ENCODE results near the gene ABTB1. TPM values are rescaled to one million over a fixed set of nuclear protein-coding genes. Genes with fewer than 3 reads are reported as not detected.

ABTB1 gene
- total RNA-seq: 10.9 and 16.7 TPM in 2 replicates

DNA sequence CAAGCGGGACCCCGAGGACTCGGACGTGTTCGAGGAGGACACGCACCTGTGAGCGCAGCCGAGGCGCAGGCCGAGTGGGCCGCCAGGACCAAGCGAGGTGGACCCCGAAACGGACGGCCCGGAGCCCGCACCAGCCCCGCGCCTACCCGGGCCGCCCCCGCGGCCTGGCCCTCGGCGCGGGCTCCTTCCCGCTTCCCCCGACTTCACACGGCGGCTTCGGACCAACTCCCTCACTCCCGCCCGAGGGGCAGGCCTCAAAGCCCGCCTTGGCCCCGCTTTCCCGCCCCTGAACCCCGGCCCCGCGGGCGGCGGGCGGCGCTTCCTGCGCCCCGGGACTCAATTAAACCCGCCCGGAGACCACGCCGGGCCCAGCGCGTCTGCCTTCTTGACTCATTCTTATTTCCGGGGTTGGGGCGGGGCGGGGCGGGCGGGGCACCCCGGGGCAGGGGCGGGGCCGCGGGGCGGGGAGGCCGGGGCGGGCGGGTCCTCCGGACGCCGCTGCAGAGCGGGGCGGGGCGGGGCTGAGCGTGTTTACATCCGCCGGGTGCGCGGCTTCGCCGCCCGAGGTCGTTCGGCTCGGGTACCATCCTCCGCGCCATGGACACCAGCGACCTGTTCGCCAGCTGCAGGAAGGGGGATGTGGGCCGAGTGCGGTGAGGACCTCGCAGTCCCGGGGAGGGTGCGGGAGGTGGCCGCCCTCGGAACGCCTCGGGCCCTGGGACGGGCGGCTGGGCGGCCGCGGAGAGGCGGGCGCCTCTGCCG is at the start of gene ABTB1:
ABTB1 (plus strand) TSS at position 524 of the 762 bp plus-strand sequence; CDS start at position 598, 74 bp downstream.
- DNase-seq (ENCODE audit: extremely low read depth, low read depth, low spot score): no peak

DNA sequence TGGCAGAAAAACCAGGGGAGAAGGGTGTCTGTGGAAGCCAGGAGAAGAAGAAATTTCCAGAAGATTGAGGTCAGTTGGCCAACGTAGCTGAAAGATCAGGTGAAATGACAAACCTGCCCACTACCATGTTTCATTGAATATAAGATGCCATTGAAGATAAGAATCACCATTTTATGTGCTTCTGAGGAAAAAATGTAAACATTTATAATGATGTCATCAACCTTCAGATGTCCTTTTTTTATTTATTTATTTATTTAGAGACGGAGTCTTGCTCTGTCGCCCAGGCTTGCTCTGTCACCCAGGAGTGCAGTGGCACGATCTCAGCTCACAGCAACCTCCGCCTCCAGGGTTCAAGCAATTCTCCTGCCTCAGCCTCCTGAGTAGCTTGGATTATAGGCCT is 48.7 kb upstream of the ABTB1 start:
- DNase-seq (ENCODE audit: extremely low read depth, low read depth, low spot score): no peak

DNA sequence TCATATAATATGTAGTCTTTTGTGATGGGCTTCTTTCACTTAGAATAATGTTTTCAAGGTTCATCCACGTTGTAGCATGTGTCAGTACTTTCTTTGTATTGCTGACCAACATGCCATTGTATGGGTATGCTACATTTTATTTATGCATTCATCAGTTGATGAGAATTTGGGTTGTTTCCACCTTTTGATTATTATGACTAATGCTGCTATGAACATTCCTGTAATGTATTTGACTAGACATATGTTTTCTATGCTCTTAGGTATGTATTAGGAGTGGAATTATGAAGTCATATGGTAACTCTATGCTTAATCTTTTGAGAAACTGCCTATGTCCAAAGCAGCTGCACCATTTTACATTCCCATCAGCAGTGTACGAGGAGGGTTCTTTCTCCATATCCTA is 46.9 kb upstream of the ABTB1 start:
- no peak for DNase-seq (ENCODE audit: extremely low read depth, low read depth, low spot score)

- DNase-seq (ENCODE audit: extremely low read depth, low read depth, low spot score): no peak
Observed at GRCh38 chr3:127628426-127628787, 44.3 kb upstream of the ABTB1 start.

DNA sequence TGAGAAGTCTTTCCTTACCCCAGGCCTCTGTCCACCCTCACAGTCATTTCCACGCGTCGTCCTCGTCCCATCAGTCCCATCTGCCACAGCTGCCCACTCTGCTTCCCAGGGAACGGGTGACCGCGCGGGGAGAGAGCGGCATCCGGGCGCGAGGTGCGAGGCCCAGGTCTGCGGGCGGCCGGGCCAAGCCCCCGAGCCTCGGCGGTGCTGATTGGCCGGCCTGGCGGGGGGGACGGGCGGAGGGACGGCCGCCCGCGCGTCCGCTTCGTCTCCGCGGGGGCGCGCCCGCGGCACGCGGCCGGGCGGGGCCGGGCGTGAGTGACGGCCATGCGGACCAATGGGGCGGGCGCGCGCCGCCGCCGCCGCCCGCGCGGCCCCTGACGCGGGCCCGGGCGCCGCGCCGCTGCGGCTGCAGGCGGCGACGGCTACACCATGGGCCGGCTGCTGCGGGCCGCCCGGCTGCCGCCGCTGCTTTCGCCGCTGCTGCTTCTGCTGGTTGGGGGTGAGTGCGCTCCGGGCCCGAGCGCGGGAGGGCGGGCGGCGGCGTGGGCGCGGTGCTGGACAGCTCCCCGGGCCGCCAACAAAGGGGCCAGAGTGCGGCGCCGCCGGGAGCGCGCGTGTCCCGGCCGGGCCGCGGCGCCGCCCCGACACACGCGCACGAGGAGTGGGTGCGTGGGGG is 43.8 kb upstream of the ABTB1 start, which contains the start of gene PODXL2:
PODXL2 (plus strand) TSS at position 398 of the 679 bp plus-strand sequence; CDS start at position 433, 35 bp downstream.
- no peak for DNase-seq (ENCODE audit: extremely low read depth, low read depth, low spot score)

DNA sequence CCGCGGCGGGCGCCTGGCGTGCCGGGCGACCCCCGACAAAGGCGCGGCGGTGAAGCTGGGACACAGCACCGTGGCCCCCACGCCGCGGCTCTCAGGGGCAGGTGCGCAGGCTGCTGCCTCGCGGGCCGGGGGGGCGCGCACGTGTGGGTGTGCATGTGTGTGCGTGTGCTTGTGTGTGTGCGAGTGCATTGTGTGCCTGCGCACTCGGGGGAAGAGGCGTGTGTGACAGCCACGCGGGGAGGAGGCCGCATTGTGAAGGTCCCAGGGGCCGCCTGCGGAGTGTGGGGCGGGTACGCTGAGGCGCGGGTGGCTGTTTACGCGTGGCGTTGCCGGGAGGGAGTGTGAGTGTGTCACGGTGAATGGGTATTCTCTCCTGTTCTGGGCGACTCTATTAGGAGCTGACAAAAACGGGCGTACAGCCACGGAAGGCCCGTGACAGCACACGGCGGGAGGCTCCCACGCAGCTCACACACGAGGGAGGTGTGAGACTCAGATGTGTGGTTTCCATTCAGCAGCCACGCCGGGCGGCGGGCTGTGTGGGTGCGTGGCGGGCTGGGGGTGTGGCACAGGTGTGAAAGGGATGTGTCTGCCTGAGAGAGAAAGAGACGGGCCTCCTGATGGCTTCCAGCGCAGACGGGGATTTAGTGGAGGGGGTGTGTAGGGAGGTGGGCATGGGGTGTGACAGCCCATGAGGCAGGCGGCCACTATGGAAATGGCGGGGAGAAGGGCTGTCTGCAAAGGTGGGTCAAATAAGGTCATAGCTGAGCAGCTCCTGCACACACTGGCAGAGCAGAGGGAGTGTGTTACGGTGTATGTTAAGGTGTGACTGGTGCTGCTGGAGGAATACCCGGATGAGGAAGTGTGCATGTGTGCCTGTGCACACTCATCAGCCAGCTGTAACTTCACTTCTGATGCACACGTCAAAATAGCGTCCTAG is 43.0 kb upstream of the ABTB1 start:
- no peak for DNase-seq (ENCODE audit: extremely low read depth, low read depth, low spot score)

DNA sequence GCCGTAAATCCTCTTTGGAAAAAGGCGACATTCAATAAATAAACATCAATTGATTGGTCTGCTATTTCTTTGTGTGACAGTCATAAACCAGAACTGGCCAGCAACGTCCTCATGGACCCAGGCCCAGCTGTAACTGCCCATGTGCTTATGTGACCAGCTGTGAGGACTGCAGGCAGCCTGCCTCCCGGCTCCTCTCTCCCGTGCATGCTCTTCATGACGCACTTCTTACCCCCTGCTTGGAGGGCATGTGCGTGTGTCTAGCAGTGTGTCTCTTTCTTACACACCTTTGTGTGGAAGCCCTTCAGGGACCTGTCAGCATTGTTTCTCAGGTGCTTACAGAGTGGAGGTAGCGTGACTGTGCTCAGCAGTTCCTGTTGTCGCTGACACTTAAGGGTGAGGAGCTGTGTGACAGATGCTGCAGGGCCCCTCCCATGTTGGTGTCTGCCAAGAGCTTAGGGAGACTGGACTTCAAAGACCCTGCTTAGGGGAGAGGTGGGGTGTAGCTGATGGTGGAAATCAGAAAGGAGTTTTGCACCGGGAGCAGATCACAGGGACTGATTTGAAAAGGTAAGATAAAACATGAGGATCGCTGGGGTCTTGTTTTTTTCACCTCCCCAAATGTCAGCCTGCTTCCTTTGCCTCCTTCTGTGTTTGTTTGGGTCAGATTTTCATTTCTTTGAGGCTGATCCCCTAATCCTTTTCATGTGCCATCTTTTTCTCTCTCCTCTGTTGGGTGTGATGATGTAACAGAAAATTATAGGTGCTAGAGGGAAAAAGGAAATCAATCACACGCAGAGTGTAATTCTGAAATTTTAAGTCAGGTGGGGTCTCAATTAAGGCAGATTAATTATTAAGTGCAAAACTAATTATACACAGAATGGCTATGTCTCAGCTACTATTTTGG is 41.7 kb upstream of the ABTB1 start:
- DNase-seq (ENCODE audit: extremely low read depth, low read depth, low spot score): no peak

- no peak for DNase-seq (ENCODE audit: extremely low read depth, low read depth, low spot score)
Observed at GRCh38 chr3:127632035-127632820, 40.5 kb upstream of the ABTB1 start.

- no peak for DNase-seq (ENCODE audit: extremely low read depth, low read depth, low spot score)
Observed at GRCh38 chr3:127634653-127635052, 38.1 kb upstream of the ABTB1 start.

DNA sequence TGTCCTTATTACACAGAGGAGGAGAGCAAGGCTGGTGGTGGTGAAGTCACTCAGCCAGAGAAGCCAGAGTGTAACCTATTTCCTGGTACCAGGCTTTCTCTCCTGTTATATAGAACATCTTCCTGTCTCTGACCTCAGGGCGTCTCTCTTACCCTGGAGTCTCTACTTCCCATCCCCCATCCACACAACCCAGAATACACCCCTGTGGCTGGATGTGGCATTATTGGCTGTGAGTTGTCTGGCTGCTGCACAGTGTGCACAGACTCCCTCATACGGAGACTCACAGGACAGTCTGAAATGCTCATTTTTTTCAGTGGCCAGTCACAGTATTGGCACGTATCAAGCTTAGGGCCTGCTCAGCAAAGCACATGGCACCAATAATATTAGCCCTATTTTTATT is 35.2 kb upstream of the ABTB1 start:
- no peak for DNase-seq (ENCODE audit: extremely low read depth, low read depth, low spot score)

GRCh38 chr3:127637971-127638370 is 34.8 kb upstream of the ABTB1 start:
- no peak for DNase-seq (ENCODE audit: extremely low read depth, low read depth, low spot score)

DNA sequence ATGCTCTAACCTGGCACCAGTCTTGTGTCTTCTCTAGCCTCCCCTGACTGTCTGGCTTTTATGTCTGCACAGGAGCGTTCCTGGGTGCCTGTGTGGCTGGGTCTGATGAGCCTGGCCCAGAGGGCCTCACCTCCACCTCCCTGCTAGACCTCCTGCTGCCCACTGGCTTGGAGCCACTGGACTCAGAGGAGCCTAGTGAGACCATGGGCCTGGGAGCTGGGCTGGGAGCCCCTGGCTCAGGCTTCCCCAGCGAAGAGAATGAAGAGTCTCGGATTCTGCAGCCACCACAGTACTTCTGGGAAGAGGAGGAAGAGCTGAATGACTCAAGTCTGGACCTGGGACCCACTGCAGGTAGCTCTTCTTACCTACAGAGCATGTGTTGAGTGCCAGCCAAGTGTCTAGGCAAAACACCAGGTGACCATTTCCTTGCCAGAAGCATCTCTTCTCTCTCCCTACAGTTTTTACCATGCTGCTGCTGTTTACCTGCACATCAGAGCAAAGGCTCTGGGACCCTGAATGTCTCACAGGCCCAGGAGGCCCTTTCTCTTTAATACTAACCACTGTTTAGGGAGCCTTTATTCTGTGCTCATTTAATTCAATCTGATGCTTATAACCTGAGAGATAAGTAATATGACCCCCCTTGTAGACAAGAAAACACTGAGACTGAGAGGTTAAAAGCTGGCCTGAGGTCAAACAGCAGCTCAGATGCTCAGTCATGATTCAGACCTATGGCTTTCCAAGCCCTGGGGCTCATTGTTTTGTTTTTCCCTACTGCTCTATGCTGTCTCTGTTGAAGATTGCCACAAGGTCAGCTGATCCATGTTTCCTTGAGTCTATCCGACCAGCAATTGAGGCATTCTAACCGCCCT is 33.3 kb upstream of the ABTB1 start:
- no peak for DNase-seq (ENCODE audit: extremely low read depth, low read depth, low spot score)

DNA sequence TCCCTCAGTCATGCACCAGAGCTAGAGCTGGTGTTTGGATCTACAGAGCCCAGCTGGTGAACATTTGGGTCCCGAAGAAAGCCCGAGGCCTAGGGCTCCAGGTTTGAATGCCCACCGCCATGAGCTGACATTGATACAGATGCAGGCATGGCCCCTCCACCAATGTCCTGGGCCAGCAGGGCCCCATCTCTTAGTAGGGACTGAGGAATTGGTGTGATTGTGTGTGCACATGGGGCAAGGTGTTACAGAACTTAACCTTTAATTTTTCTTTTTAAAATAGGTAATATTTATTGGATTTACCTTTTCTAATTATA is 32.8 kb upstream of the ABTB1 start:
- no peak for DNase-seq (ENCODE audit: extremely low read depth, low read depth, low spot score)

- DNase-seq (ENCODE audit: extremely low read depth, low read depth, low spot score): no peak
Observed at GRCh38 chr3:127644641-127645370, 27.9 kb upstream of the ABTB1 start.

- DNase-seq (ENCODE audit: extremely low read depth, low read depth, low spot score): no peak
Observed at GRCh38 chr3:127645371-127646015, 27.3 kb upstream of the ABTB1 start.

- DNase-seq (ENCODE audit: extremely low read depth, low read depth, low spot score): no peak
Observed at GRCh38 chr3:127646501-127647046, 26.2 kb upstream of the ABTB1 start.

DNA sequence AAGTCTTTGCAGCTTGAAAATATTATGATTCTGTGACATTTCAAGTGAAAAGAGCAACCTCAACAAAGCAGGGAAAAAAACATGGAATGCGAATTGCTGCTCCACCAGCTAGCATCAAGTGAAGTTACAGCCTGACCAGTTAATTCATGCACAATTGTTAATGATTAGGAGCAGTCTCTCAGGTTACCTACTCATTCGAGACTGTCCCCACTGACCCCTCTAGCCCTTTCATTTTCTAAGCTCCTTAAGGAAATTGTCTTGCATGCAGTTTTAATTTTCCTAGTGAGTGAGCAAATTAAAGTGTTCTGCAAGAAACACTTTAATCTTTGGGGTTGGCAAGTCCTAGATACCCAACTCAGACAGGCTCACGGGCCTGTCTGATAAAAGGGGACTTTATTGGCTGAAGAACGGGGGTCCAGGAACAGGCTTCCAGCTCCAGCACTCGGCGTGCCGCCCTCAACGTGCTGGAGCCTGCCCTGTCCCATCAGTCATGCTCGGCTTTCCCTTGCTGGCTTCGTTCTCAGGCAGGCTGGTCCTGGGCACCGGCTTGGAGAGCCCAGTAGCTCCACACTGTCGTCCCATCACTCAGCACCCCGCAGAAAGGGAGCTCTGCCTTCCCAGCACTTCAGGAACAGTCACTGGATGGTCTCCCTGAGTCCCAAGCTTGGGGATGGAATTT is 25.4 kb upstream of the ABTB1 start:
- DNase-seq (ENCODE audit: extremely low read depth, low read depth, low spot score): no peak

Data from glomerular endothelial cell (primary cell).